Frontal cortex (tissue), 4 donors: ENCODE results near the gene MPG. TPM values are rescaled to one million over a fixed set of nuclear protein-coding genes. Genes with fewer than 3 reads are reported as not detected.
"Not testable (repeated sequence)": the region's sequence is repeated elsewhere in the genome, so short reads cannot be mapped to it uniquely, and the experiment has no call there.

Experiments used
- DNase-seq, 2 donors: peaks; one replicate each; pipeline ENCODE4 v3.0.0; 2012; ENCODE audit warnings: low spot score in 2 of 2
- FAIRE-seq: peaks from 2 replicates; lab custom pipeline; 2012; peaks lifted over from hg19 to GRCh38; lab: Jason Lieb, UNC
- total RNA-seq: library from RNA; depleted of rRNA; stranded (reverse); fragments of >200 nt; gene quantifications from one replicate; pipeline ENCODE4 v1.2.3, GENCODE V29; 2014
- donor health status: control.
- donor health status: control.
- donor health status: control.

MPG gene
- total RNA-seq, 1 donor from 2014 or later, result 48.9 TPM

DNA sequence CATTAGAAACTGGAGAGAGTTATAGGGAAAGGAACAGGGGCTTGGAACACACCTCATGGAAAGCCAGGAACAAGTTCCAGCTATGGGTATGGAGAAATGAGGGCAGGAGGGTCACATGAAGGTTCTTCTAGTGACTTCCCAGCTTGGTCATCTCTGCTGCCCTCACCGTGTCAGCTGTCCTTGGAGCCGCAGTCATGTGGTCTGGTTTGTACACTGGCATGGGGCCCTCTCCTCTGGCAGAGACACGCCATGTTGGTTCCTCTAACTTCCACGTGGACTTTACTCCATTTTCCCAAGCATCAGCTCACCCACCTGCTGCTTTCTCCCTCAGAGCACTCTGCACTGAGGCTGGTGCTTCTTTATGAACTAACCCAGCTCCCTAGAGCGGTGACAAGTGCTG, 26.3 kb downstream of the MPG start:
- no peak for FAIRE-seq

DNA sequence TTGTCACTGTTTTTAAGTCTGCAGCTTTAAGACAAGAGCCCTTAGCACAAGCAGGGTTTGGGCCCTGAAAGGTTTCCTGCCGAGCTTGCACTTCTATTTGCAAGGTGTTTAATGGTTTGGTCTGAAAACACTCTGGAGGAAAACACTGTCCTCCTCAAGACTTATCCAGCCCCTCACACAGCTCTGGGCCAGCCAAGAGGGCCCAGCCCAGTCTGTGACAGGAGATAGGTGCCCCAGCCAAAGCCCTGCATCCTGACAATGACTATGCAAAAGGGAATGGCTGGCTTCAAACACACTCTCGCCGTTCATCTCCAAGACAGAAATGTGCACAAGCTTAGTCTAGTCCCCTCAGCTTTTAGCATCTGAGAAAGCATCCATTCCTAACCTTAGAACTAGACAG, 26.9 kb downstream of the MPG start:
- FAIRE-seq (no peak), DNase-seq (no peak)

More for the DNA sequence above, 26.3 kb downstream of the MPG start:
- no peak for DNase-seq

DNA sequence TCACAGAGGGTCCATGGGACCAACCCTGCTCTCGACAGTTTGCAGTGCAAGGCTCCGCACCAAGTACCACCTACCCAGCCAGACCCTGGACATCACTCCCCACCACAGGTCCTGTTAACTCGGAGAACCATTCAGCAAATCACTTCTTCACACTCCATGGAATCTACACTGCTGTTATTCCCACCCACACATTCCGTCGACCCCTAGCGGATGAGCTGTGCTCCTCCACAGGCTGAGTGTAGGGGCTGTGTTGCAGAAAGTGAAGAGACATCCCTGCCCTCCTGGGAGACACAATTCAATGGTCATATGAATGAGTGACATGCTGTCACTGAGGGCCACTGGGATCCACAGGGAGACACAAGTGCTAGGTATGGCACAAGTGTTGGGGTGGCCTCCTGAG, 27.5 kb downstream of the MPG start:
- no peak for DNase-seq
- FAIRE-seq, result no peak

GRCh38 chr16:106623-107324, 28.7 kb downstream of the MPG start:
- DNase-seq, result peak; percentile 56 to 74
- no peak for FAIRE-seq

DNA sequence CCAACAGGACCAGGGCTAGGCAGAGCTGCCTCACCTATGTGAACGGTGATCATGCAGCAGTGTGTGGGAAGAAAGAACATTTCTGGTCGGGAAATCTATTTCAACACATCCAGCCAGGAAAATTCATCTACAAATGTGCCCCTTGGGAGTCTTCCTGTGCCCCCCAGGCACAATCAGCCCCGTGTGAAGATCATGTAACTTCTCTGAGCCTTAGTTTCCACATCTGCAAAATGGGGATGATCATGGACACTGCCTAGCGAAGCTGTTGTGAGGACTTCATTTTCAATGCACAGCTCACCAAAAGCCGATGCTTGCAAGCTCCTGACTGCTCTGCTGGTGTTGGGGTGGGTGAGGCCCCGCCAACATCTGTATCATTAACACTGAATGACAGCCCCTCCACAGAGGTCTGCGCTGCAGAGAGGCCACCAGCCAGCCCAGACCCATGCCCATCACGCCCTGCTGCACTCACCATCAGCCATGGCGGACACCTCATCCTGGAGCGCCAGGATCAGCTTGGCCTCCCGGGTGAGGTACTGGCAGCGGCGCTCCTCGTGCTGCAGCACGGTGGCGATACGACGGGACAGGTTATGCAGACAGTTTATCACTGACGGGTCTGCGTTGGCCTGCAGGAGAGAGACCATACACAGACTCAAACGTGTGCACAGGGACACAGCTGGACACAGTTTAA, 34.3 kb downstream of the MPG start:
- DNase-seq (no peak), FAIRE-seq (no peak)

GRCh38 chr16:114327-114726, 36.3 kb downstream of the MPG start:
- FAIRE-seq (no peak), DNase-seq (no peak)

DNA sequence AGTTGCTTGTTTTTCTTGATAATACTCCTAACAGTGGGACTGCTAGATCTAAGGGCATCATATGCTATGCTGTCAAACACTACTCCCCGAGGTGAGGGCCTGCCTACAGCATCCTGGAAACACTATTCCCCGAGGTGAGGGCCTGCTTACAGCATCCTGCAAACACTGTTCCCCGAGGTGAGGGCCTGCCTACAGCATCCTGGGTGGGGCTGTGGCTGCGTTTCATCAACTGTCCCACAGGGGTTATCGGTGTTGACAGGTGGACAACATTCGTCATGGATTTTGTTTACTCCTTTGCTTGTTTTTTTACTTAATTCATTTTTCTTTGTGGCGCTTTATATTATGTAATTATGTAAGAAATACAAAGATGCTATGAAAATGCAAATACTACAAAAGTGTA, 38.0 kb downstream of the MPG start:
- FAIRE-seq, result no peak

DNA sequence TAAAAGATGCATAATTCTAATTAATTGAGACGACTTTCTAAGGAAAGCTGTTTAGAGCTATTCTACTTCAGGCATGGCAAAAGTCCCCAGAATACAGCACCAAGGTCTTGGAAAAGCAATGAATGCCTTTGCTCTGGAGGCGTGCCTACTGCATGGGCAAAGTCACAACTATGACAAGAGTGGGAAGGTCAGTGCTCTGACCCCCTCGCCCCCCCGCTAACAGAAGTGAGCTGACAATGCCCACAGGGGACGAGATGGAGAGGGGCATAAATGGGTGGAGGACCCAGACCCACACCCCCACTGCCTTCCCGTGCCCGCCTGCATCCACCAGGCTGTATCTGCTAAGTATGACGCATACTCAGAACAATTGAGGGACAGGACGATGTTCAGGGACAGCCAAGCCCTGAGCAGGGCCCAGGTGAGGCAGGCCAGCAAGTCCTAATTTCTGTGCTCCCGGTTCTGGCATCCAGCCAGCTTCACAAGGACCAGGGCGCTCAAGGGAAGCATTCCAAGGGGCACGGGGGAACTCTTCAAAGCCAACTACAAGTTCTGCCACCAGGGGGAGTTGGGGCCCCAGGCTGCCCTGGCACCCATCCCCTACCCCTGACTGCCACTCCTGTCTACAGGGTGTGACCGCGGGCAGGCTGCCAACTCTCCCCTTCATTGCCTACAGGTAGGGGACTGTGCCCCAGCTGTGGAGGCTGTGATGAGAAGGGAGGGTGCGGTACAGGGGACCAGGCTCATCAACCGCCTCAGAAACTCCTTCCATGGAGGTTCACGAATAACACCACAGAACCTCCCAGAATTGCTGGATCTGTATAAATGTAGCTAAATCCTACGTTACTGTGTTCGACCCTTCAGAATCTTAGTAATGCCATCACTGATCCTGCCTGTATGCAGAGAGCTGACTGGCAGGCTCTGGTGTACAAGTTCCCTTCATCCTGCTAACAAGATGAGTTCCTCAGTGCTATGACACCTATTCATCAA, 39.6 kb downstream of the MPG start:
- peak in 1 of 2 donors; percentile 42 for DNase-seq
- FAIRE-seq, result no peak

More for the DNA sequence above, 38.0 kb downstream of the MPG start:
- DNase-seq, result no peak

GRCh38 chr16:118857-119256, 40.8 kb downstream of the MPG start:
- FAIRE-seq (no peak), DNase-seq (no peak)

DNA sequence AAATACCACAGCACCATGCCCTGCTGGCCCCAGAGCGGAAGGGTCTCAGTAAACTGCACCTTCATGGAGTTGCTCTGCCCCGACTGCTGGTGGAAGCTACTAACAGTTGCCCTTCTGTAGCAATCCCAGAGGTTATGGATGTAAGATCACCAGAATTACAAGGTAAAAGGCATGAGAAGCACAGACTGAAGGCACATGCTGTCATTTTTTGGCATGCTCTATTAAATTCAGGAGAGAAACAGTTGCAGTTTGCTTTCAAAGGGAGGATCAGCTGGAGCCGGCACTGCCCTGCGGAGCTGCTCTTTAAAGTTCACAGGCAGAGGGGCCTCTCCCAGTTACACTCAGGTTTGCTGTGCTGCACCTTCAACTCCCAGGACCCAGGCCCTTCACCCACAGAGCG, 41.3 kb downstream of the MPG start:
- no peak for FAIRE-seq
- no peak for DNase-seq

DNA sequence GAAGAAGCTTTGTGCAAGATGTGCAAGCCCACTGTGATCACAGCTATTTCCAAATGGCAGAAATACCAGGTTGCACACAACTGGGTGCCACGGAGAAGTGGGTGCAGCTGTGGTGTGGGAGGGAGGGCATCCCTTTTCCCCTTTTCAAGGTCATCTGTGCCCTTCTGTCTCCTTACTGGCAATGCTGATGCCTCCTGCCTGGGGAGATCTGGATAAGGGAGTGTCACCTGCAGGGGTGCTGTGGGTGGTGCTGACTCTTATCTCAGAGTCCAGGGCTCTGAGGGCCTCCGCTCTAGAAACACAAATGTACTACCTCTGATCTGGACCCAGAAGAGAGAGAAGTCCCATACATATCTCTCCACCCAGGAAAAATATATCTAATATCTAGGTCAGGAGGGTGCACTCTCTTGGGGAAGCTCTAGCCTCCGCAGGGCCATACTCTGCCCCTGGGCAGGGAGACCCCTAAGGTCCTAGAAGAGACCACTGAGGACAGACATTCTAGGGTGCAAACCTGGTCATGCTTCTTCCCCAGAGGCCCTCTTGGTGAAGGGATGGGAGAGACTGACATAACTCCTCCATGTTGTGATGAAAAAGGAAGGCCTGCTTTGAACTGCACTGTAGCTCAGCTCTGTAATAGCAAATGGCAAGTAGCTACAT, 41.9 kb downstream of the MPG start:
- DNase-seq (no peak), FAIRE-seq (no peak)

DNA sequence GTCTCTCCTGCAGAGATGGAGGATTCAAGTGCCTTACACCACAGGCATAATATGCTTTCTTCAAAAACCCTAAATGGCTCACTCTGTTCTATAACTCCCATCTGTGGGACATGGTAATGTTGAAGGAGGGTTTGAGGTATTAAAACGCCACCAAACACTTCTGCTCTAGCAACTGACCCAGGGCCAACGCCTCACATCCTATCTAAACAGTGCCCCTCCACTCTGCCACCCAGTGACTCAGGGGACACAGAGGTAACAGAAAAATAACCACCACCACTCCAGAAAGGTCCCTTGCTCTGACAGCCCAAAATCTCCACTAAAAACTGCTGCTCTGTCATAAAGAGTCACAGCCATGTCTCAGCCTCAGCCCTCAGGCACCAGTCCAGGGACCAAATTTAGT, 42.7 kb downstream of the MPG start:
- DNase-seq, result no peak
- no peak for FAIRE-seq

DNA sequence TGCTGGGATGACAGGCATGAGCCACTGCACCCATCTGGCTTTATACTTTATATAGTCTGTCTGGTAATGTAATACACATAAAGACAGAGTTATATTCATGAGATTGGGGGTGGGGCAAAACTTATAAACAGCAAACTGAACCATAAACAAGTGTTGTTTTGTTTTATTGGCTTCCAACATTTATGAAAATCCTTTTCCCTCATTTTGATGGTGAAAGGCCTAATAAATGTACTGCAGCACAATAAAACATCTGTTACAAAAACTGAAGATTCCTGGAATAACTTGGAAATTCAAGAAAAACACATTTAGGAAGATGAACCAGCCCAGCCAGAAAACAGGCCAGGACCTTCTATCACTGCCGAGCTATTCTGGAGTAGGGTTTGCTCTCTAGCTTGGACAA, 44.3 kb downstream of the MPG start:
- FAIRE-seq (no peak), DNase-seq (no peak)

- DNase-seq, FAIRE-seq: not testable (repeated sequence)
Observed at GRCh38 chr16:123558-124350, 45.7 kb downstream of the MPG start.

GRCh38 chr16:125011-125410, 47.0 kb downstream of the MPG start:
- FAIRE-seq (no peak), DNase-seq (no peak)

GRCh38 chr16:129075-129474, 51.0 kb downstream of the MPG start:
- FAIRE-seq (no peak), DNase-seq (no peak)

- FAIRE-seq (no peak), DNase-seq (no peak)
Observed at GRCh38 chr16:130533-131173, 52.6 kb downstream of the MPG start.

DNA sequence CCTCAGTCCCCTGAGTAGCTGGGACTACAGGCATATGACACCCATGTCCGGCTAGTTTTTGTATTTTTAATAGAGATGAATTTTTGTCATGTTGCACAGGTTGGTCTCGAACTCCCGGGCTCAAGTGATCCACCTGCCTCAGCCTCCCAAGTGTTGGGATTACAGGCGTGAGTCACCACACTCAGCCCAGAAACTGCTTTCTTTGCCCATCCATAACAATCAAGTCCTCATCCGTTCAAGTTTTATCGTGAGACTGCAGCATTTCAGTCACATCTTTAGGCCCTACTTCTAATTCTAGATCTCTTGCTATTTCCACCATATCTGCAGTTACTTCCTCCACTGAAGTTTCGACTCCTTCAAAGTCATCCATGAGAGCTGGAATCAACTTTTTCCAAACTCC, 54.1 kb downstream of the MPG start:
- FAIRE-seq (no peak), DNase-seq (no peak)

- no peak for DNase-seq
- no peak for FAIRE-seq
Observed at GRCh38 chr16:133716-134115, 55.7 kb downstream of the MPG start.
